Measurements from ENCODE around the gene PAN2. TPM values are rescaled to one million over a fixed set of nuclear protein-coding genes. Genes with fewer than 3 reads are reported as not detected.
"Not testable (repeated sequence)": the region's sequence is repeated elsewhere in the genome, so short reads cannot be mapped to it uniquely, and the experiment has no call there.

PAN2 gene
- total RNA-seq, 1 donor, result 10.5 TPM

GRCh38 chr12:56326533-56326932 is 7.3 kb downstream of the PAN2 start:
- Histone ChIP-seq H3K79me2 (ENCODE audit: insufficient read depth, low read length) (no peaks in the 10 kb centered on the region), H3K4me3 (ENCODE audit: insufficient read depth, low read length) (no peak overlapping the region), H3K27me3 (ENCODE audit: insufficient read depth, low read length) (no peaks in the 10 kb centered on the region), H3K27ac (ENCODE audit: low read depth, low read length) (no peak overlapping the region), H4K20me1 (ENCODE audit: insufficient read depth, low read length) (no peaks in the 10 kb centered on the region), H3K4me2 (ENCODE audit: insufficient read depth, low read length) (no peak overlapping the region), H3K4me1 (ENCODE audit: insufficient read depth, low read length) (no peaks in the 10 kb centered on the region), H3K36me3 (ENCODE audit: insufficient read depth, low read length) (peaks cover 31% of the 10 kb centered on the region), H2AFZ (ENCODE audit: low read length) (no peak overlapping the region), H3K9me3 (ENCODE audit: low read depth, low read length) (no peaks in the 10 kb centered on the region)
- no peak for DNase-seq (ENCODE audit: insufficient read length, low spot score, missing footprints)
- TF ChIP-seq CTCF (IDR thresholded peaks at IDR 0.05; ENCODE audit: extremely low read depth, low read depth, low read length), result no peak

GRCh38 chr12:56326126-56326525 is 7.7 kb downstream of the PAN2 start:
- no peak overlapping the region for H2AFZ ChIP-seq (ENCODE audit: low read length)
- no peaks in the 10 kb centered on the region for H3K79me2 ChIP-seq (ENCODE audit: insufficient read depth, low read length)
- no peak for DNase-seq (ENCODE audit: insufficient read length, low spot score, missing footprints)
- no peak overlapping the region for H3K4me2 ChIP-seq (ENCODE audit: insufficient read depth, low read length)
- no peaks in the 10 kb centered on the region for H3K27me3 ChIP-seq (ENCODE audit: insufficient read depth, low read length)
- no peaks in the 10 kb centered on the region for H3K4me1 ChIP-seq (ENCODE audit: insufficient read depth, low read length)
- no peaks in the 10 kb centered on the region for H3K9me3 ChIP-seq (ENCODE audit: low read depth, low read length)
- H3K27ac ChIP-seq (ENCODE audit: low read depth, low read length), result no peak overlapping the region
- H3K36me3 ChIP-seq (ENCODE audit: insufficient read depth, low read length), result peaks cover 31% of the 10 kb centered on the region
- no peaks in the 10 kb centered on the region for H4K20me1 ChIP-seq (ENCODE audit: insufficient read depth, low read length)
- no peak for TF ChIP-seq CTCF (IDR thresholded peaks at IDR 0.05; ENCODE audit: extremely low read depth, low read depth, low read length)
- no peak overlapping the region for H3K4me3 ChIP-seq (ENCODE audit: insufficient read depth, low read length)

- no peak for TF ChIP-seq CTCF (IDR thresholded peaks at IDR 0.05; ENCODE audit: extremely low read depth, low read depth, low read length)
- Histone ChIP-seq H4K20me1 (ENCODE audit: insufficient read depth, low read length) (no peaks in the 10 kb centered on the region), H3K4me1 (ENCODE audit: insufficient read depth, low read length) (no peaks in the 10 kb centered on the region), H3K36me3 (ENCODE audit: insufficient read depth, low read length) (peaks cover 31% of the 10 kb centered on the region), H3K9me3 (ENCODE audit: low read depth, low read length) (no peaks in the 10 kb centered on the region), H3K27ac (ENCODE audit: low read depth, low read length) (no peak overlapping the region), H2AFZ (ENCODE audit: low read length) (no peak overlapping the region), H3K79me2 (ENCODE audit: insufficient read depth, low read length) (no peaks in the 10 kb centered on the region), H3K27me3 (ENCODE audit: insufficient read depth, low read length) (no peaks in the 10 kb centered on the region), H3K4me3 (ENCODE audit: insufficient read depth, low read length) (no peak overlapping the region), H3K4me2 (ENCODE audit: insufficient read depth, low read length) (no peak overlapping the region)
- no peak for DNase-seq (ENCODE audit: insufficient read length, low spot score, missing footprints)
Measured at GRCh38 chr12:56324206-56324605, 9.6 kb downstream of the PAN2 start.

GRCh38 chr12:56321610-56322009 is 12.2 kb downstream of the PAN2 start:
- H3K27ac ChIP-seq (ENCODE audit: low read depth, low read length); H4K20me1 ChIP-seq (ENCODE audit: insufficient read depth, low read length); DNase-seq (ENCODE audit: insufficient read length, low spot score, missing footprints); H2AFZ ChIP-seq (ENCODE audit: low read length); H3K9me3 ChIP-seq (ENCODE audit: low read depth, low read length); H3K79me2 ChIP-seq (ENCODE audit: insufficient read depth, low read length); H3K4me1 ChIP-seq (ENCODE audit: insufficient read depth, low read length); H3K4me2 ChIP-seq (ENCODE audit: insufficient read depth, low read length); H3K4me3 ChIP-seq (ENCODE audit: insufficient read depth, low read length); H3K27me3 ChIP-seq (ENCODE audit: insufficient read depth, low read length): not testable (repeated sequence)
- H3K36me3 ChIP-seq (ENCODE audit: insufficient read depth, low read length), result peaks cover 28% of the 10 kb centered on the region

Data from osteoblast (primary cell).